GM12865 (cell line): ENCODE results near the gene ADK.
"Not testable (repeated sequence)": the region's sequence is repeated elsewhere in the genome, so short reads cannot be mapped to it uniquely, and the experiment has no call there.

Experiments
- DNase-seq: peaks from one replicate; pipeline ENCODE4 v3.0.0; 2010; ENCODE audit warnings: low read depth
- H3K4me3 ChIP-seq: 2 replicates; pipeline ENCODE4 v1.5.1; 2011; ENCODE audit warnings: mild to moderate bottlenecking, low read depth, low read length, control low read depth
- CTCF ChIP-seq: IDR thresholded peaks from 2 replicates; pipeline ENCODE4 v1.5.1; 2011; ENCODE audit warnings: low read length, control low read depth, low read depth, inconsistent platforms; ENCODE audit not compliant: insufficient read depth; ENCODE audit errors: missing control alignments

ADK gene

GRCh38 chr10:74139981-74140380, 11.0 kb upstream of the ADK start:
- no peak overlapping the region for H3K4me3 ChIP-seq
- TF ChIP-seq CTCF, result no peak

GRCh38 chr10:74140553-74140952, 10.5 kb upstream of the ADK start:
- no peak for DNase-seq
- H3K4me3 ChIP-seq, result no peak overlapping the region
- no peak for TF ChIP-seq CTCF

More at GRCh38 chr10:74139981-74140380, 11.0 kb upstream of the ADK start:
- no peak for DNase-seq

GRCh38 chr10:74145133-74145532, 5.9 kb upstream of the ADK start:
- TF ChIP-seq CTCF, result no peak
- no peak overlapping the region for H3K4me3 ChIP-seq
- DNase-seq, result no peak

- not testable (repeated sequence) for DNase-seq, H3K4me3 ChIP-seq
Measured at GRCh38 chr10:74146980-74147379, 4.0 kb upstream of the ADK start.

GRCh38 chr10:74150204-74150989, 624 bp upstream of the ADK start, which contains the start of gene AP3M1:
AP3M1 (minus strand) TSS chr10:74150828; CDS start chr10:74138379, 12,449 bp downstream.
- DNase-seq, result peak; percentile 91
- no peak for TF ChIP-seq CTCF
- H3K4me3 ChIP-seq, result peak within 1 kb of the TSS; percentile 99

- H3K4me3 ChIP-seq, result peak overlapping the region; percentile 99
- no peak for TF ChIP-seq CTCF
- DNase-seq, result no peak
Measured at GRCh38 chr10:74151879-74152722, 1.1 kb downstream of the ADK start.

GRCh38 chr10:74153123-74153522, 2.1 kb downstream of the ADK start:
- peak overlapping the region; percentile 99; the same call in 1 of the 2 replicates for H3K4me3 ChIP-seq
- TF ChIP-seq CTCF, result no peak
- no peak for DNase-seq
